ENCODE results near the gene PTPRN2. TPM values are rescaled to one million over a fixed set of nuclear protein-coding genes. Genes with fewer than 3 reads are reported as not detected.

The PTPRN2 gene
- total RNA-seq, 4 donors from 2014 or later, result 2.0 to 9.5 (median 2.6) TPM

DNA sequence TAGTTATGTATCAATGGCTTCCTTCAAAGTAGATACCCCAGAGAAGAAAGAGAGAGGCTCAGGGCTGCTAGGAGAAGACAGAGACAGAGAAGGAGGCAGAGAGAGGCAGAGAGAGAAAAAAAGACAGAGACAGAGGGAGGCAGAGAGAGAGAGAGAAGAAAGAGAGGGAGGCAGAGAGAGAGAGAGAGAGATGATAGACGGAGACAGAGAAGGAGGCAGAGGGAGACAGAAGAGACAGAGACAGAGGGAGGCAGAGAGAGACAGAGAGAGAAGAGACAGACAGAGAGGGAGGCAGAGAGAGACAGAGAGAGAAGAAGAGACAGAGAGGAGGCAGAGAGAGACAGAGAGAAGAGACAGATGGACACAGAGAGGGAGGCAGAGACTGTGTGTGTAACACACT, 1062.9 kb downstream of the PTPRN2 start:
- TF ChIP-seq CTCF (IDR thresholded peaks at IDR 0.05), result no peak
- ATAC-seq (ENCODE audit: low FRiP score) (no peak), DNase-seq (ENCODE audit: low spot score) (no peak)

- no peak for ATAC-seq (ENCODE audit: low FRiP score)
- no peak for DNase-seq (ENCODE audit: low spot score)
- no peak for TF ChIP-seq CTCF (IDR thresholded peaks at IDR 0.05)
Observed at GRCh38 chr7:157523766-157524421, 1063.7 kb downstream of the PTPRN2 start.

DNA sequence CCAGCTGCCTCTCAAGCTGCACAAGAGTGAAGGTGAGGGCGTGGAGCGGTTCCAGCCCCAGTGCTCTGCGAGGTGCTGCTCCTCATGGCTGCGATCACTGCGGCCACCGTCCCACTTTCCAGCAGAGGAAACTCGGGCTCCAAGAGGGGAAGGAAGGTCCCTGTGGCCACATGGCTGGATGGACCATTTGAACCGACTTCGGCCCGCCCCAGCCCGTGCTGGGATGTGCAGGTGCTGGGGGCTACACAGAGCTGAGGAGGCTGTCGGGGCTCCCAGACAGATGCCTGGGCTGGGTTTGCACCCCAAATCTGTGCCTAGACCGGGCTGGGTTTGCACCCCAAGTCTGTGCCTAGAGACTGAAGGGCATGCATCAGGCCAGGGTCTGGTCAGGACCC, 1064.3 kb downstream of the PTPRN2 start:
- no peak for TF ChIP-seq CTCF (IDR thresholded peaks at IDR 0.05)
- no peak for DNase-seq (ENCODE audit: low spot score)

GRCh38 chr7:157522954-157523353, 1064.7 kb downstream of the PTPRN2 start:
- DNase-seq (ENCODE audit: low spot score) (no peak), ATAC-seq (ENCODE audit: low FRiP score) (no peak)
- TF ChIP-seq CTCF (IDR thresholded peaks at IDR 0.05), result no peak

More for the DNA sequence above, 1064.3 kb downstream of the PTPRN2 start:
- ATAC-seq (ENCODE audit: low FRiP score), result no peak

GRCh38 chr7:157522189-157522588, 1065.4 kb downstream of the PTPRN2 start:
- TF ChIP-seq CTCF (IDR thresholded peaks at IDR 0.05), result no peak
- no peak for ATAC-seq (ENCODE audit: low FRiP score)
- DNase-seq (ENCODE audit: low spot score), result no peak

GRCh38 chr7:157521752-157522151, 1065.9 kb downstream of the PTPRN2 start:
- no peak for ATAC-seq (ENCODE audit: low FRiP score)
- no peak for TF ChIP-seq CTCF (IDR thresholded peaks at IDR 0.05)
- no peak for DNase-seq (ENCODE audit: low spot score)

- TF ChIP-seq CTCF (IDR thresholded peaks at IDR 0.05), result no peak
- DNase-seq (ENCODE audit: low spot score) (no peak), ATAC-seq (ENCODE audit: low FRiP score) (no peak)
Observed at GRCh38 chr7:157521061-157521731, 1066.4 kb downstream of the PTPRN2 start.

Measured in omental fat pad (tissue), 4 donors.